ENCODE measurements around the gene SPACA9.

SPACA9 gene

GRCh38 chr9:132840980-132841379 lies 37.7 kb upstream of the SPACA9 start:
- no peak overlapping the region for H3K27ac ChIP-seq
- TF ChIP-seq ZFX (IDR thresholded peaks at IDR 0.05), result no peak
- TF ChIP-seq CTCF (conservative IDR thresholded peaks at IDR 0.05), result no peak

- H3K27ac ChIP-seq, result no peak overlapping the region
- no peak for TF ChIP-seq ZFX (IDR thresholded peaks at IDR 0.05)
- TF ChIP-seq CTCF (conservative IDR thresholded peaks at IDR 0.05), result no peak
These were observed 36.3 kb upstream of the SPACA9 start for GRCh38 chr9:132842124-132843044.

GRCh38 chr9:132846109-132846917 lies 32.4 kb upstream of the SPACA9 start:
- no peak for TF ChIP-seq ZFX (IDR thresholded peaks at IDR 0.05)
- H3K27ac ChIP-seq, result no peak overlapping the region

- no peak for TF ChIP-seq ZFX (IDR thresholded peaks at IDR 0.05)
- no peak for TF ChIP-seq CTCF (conservative IDR thresholded peaks at IDR 0.05)
- no peak overlapping the region for H3K27ac ChIP-seq
These were observed 31.7 kb upstream of the SPACA9 start for GRCh38 chr9:132846918-132847515.

- no peak for TF ChIP-seq CTCF (conservative IDR thresholded peaks at IDR 0.05)
- no peak for TF ChIP-seq ZFX (IDR thresholded peaks at IDR 0.05)
- H3K27ac ChIP-seq, result no peak overlapping the region
These were observed 29.5 kb upstream of the SPACA9 start for GRCh38 chr9:132849185-132849706.

GRCh38 chr9:132853482-132853881 lies 25.2 kb upstream of the SPACA9 start:
- H3K27ac ChIP-seq, result no peak overlapping the region
- no peak for TF ChIP-seq CTCF (conservative IDR thresholded peaks at IDR 0.05)
- TF ChIP-seq ZFX (IDR thresholded peaks at IDR 0.05), result no peak

- H3K27ac ChIP-seq, result no peak overlapping the region
- TF ChIP-seq CTCF (conservative IDR thresholded peaks at IDR 0.05) (no peak), ZFX (IDR thresholded peaks at IDR 0.05) (no peak)
These were observed 23.9 kb upstream of the SPACA9 start for GRCh38 chr9:132854832-132855231.

Data from C4-2B (cell line).